Stimulated activated CD4-positive, alpha-beta T cell treated with anti-CD3 and anti-CD28 coated beads, Interleukin-12 subunit alpha, Interleukin-12 subunit beta, amount 100 ng/mL, for 24 hours (primary cell): Measurements from ENCODE around the gene BAZ2B.
A peak's percentile ranks its signal among the peaks of the same experiment; 100 is the strongest.

ENCODE experiments used
- DNase-seq, 2 experiments: peaks; one replicate each; pipeline ENCODE4 v3.0.0-alpha.2; 2020; ENCODE audit warnings: low read depth in 2 of 2

Gene BAZ2B

GRCh38 chr2:159326569-159327255 is 289.6 kb downstream of the BAZ2B start:
- no peak for DNase-seq

DNA sequence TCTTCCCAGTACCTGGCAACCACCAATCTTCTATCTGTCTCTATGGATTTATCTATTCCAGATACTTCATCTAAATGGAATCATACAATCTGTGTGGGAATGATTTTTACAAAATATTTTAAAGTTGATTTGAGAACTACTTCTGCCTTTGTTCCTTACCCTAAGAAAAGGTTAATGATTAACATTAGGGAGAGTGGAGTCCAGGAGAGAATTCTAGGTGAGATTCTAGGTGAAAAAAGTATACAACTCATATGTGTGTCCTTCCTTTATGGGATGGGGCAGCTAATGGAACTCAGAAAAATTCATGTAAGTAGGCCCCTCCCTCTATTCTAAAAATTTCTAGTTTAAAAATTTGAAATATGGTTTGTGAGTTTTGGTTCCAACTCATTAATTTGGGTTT is 293.9 kb downstream of the BAZ2B start:
- no peak for DNase-seq

GRCh38 chr2:159317392-159318088 is 298.8 kb downstream of the BAZ2B start:
- no peak for DNase-seq

- no peak for DNase-seq
Measured at GRCh38 chr2:159307942-159308341, 308.4 kb downstream of the BAZ2B start.

DNA sequence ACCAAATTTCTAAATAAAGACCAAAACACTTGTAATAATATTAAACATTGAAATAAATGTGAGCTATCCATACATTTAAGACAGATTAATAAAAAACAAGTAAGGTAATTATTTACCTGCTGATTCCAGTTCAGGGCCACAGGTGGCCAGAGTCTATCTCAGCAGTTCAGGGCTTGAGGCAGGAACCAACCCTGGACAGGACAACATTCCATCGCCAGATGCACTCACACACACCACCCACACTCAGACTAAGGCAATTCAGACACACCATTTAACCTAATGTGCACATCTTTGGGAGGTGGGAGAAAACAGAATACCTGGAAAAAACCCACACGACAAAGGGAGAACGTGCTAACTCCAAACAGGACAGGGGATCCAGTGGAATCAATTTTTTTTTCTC is 315.8 kb downstream of the BAZ2B start:
- DNase-seq = no peak

DNA sequence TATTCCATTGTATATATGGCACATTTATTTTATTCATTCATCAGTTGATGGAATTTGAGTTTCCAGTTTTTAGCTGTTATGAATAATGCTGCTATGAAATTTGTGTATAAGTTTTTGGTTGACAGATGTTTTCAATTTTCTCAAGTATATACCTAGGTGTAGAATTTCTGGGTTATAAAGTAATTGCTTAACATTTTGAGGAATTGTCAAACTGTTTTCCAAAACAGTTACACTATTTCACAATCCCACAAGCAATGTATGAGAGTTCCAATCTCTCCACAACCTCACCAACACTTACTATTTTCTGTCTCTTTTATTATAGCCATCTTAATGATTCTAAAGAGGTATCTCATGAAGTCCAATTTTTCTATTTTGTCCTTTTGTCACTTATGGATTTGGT is 317.4 kb downstream of the BAZ2B start:
- no peak for DNase-seq

- DNase-seq = no peak
Measured at GRCh38 chr2:159297042-159297707, 319.2 kb downstream of the BAZ2B start.

GRCh38 chr2:159292157-159292556 is 324.2 kb downstream of the BAZ2B start:
- DNase-seq = no peak

GRCh38 chr2:159290289-159290907 is 325.9 kb downstream of the BAZ2B start:
- no peak for DNase-seq

DNA sequence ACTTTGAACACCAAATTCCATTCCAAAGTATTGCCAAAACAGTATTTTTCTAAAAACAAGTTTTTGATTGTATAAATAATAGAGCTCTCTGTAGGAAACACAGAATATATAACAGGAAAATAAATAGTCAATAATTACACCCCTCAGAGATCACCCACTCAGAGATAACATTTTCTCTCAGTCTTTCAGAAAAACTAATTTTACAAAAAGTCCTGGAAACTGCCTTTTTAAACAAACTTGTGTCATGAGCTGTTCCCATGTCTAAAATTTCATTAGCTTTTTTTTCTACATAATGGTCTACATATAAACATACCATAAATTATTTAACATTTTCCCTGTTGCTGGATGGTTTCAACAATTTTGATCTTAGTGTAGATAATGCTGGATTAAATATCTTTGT is 328.6 kb downstream of the BAZ2B start:
- no peak for DNase-seq

GRCh38 chr2:159286709-159287441 is 329.5 kb downstream of the BAZ2B start:
- DNase-seq = peak; percentile 89 to 96

GRCh38 chr2:159285929-159286708 is 330.2 kb downstream of the BAZ2B start, which contains the start of gene WDSUB1:
Gene WDSUB1, minus strand, starts transcription at chr2:159286703. Its CDS starts 3,634 bp downstream, at chr2:159283069.
- DNase-seq = peak in 1 of 2 experiments; percentile 8

DNA sequence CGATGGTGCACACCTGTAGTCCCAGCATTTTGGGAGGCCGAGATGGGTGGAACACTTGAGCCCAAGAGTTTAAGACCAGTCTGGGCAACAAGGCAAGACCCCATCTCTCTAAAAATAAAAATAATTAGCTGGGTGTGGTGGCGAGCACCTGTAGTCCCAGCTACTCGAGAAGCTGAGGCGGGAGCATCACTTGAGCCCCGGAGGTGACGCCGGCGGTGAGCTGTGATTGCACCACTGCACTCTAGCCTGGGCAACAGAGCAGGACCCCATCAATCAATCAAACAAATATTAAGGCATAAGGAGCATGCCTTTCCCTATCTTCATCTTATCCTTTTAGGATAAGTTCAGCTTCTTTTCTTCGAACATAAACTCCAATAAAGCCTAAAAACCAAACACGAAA is 330.9 kb downstream of the BAZ2B start:
- DNase-seq = no peak

- DNase-seq = no peak
Measured at GRCh38 chr2:159283529-159283928, 332.8 kb downstream of the BAZ2B start.

DNA sequence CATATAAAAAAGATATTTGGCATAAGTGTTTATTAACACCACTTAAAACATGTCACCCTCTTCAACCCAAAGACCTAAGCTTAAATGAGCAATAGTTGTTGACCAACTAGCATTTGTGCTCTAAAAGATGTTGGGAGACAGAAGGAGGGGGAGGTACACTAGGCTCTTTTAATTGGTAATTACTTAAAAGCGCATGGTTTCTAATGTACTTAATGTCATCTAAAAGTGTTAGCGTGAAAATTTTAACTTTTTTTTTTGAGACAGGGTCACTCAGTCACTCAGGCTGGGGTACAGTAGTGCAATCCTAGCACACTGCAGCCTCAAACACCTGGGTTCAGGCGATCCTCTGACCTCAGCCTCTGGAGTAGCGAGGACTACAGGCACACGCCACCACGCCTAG is 335.3 kb downstream of the BAZ2B start:
- no peak for DNase-seq

DNA sequence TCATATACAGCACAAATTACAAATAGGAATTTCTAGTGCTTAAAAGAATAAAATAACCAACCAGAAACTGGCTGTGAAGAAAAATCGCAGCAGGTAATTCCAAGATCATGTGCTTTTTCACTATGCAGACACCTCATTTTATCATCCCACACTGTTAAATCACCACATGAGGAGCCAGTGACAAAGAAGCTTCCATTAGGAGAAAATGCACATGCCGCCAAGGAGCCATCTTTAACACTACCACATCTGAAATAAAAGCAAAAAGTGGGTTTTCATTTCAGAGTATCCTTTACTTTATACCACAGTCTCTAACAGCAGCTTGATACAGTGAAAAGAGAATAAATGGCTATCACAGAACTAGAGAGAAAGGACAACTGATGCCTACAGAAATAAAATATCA is 336.6 kb downstream of the BAZ2B start:
- DNase-seq = no peak

DNA sequence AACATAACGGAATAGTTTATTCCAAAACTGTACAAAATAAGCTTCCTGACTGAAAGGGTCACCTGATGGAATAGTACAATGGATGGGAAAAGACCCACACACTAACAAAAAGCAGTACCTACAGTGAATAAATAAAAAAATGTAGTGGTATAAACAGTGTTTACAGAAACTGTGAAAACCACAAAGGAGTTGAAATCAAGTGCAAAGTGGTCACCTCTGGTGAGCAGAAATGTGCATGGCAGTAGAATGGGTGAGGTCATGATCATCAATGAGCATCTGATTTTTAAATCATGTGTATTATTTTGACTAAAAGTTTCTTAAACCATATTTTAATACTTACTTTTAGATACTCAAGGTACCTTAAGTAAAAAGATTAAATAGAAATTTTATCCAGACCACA is 341.2 kb downstream of the BAZ2B start:
- no peak for DNase-seq

GRCh38 chr2:159272156-159272555 is 344.2 kb downstream of the BAZ2B start:
- no peak for DNase-seq

GRCh38 chr2:159270744-159271379 is 345.5 kb downstream of the BAZ2B start:
- no peak for DNase-seq
